HG03159 (cell line): Measurements from ENCODE around the gene FIGN.

Experiments used
- ATAC-seq: cut with Tn5 transposase; IDR thresholded peaks from one replicate; pipeline ENCODE4 v1.9.1; 2021; ENCODE audit warnings: mild to moderate bottlenecking, moderate library complexity; ENCODE audit not compliant: unreplicated experiment

FIGN gene

GRCh38 chr2:163709270-163709669, 26.5 kb downstream of the FIGN start:
- ATAC-seq, result no peak

GRCh38 chr2:163708265-163708664, 27.5 kb downstream of the FIGN start:
- ATAC-seq, result no peak

GRCh38 chr2:163703386-163703785, 32.4 kb downstream of the FIGN start:
- ATAC-seq, result no peak

DNA sequence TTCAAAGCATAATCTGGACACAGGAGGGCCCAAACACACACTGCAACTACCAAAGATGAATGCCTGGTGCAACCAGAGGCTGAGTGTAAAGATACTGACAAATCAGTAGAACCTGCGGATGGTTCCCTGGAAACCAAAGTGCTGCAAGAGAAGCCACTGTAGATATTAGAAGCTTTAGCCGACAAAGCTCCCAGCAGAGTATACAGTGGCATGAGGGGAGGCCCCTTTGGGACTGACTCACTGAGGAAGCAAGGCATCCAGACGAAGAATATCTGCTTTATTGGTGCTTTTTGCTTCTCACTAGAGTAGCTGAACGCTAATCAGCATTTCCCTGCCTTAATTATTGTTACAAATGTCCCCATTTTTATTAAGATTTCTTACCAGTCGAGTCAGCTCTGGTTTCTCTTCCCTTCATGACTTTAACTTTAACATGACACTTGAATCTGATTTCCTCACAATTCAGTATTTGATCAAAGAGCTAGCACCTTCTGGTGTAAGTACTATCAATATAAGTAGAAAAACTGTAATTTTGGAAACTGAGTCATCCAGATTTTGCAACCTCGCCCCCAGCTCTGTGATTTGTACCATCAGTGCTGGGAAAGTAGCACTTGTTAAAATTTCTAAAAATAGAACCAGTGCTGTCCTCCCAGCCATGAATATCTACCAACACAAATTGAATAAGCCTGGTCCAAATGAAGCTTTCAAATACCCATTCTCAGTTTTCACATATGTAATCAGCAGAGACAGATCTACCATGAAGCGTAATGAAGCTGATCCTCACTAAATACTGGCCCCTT, 34.2 kb downstream of the FIGN start:
- ATAC-seq, result no peak

DNA sequence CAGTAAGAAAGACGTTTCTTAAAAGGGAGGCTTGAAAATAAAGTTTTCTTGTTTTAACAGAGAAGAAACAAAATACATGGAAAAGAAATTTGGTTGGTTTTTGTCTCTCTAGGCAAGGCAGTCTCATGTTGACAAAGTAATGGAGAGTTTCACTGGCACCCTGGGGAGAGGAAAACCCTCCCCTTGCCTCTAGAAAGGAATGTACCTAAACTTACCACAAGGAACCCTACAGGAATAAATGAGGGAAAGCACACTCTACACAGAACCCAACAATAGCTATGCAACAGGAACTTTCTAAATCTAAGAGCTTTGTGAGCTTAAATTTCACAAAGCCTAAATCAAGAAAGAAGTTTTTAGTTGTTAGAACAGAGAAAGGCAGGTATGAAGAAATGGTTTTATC, 37.0 kb downstream of the FIGN start:
- no peak for ATAC-seq

GRCh38 chr2:163697846-163698637, 37.8 kb downstream of the FIGN start:
- ATAC-seq, result no peak

DNA sequence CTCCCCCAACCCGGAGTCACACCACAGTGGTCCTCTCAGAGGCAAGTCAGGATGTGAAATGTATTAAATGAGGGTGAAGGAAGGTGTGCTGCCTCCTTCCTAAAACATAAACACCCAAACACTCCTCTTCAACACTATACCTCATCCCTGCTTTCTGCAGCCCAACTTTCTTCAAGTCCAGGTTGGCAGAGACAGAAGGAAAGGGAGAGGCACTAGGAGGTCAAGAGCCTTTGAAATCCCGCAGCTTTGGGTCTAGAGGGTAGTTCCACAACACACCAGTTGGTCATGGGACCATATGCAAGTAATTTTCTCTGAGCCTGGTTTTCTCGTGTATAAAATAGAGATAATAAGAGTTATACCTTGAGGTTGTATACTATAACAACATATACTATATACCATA, 38.4 kb downstream of the FIGN start:
- ATAC-seq, result no peak

DNA sequence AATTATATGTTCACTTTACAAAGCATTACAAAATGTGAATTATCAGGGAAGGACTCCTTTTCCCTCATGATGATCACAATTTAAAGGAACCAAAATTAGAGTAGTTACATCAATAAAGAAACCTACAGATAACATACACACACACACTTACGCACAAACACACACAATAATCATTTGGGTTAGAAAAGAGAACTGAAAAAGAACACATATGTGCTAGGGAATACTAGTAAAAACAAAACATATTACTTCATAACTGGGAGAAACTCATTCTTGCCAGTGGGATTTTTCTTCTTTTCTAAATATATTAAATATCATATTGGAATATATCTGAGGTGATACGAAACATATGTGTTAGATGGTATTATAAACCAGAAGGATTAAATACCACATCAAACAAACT, 42.3 kb downstream of the FIGN start:
- ATAC-seq, result no peak

GRCh38 chr2:163692611-163693482, 43.0 kb downstream of the FIGN start:
- no peak for ATAC-seq

DNA sequence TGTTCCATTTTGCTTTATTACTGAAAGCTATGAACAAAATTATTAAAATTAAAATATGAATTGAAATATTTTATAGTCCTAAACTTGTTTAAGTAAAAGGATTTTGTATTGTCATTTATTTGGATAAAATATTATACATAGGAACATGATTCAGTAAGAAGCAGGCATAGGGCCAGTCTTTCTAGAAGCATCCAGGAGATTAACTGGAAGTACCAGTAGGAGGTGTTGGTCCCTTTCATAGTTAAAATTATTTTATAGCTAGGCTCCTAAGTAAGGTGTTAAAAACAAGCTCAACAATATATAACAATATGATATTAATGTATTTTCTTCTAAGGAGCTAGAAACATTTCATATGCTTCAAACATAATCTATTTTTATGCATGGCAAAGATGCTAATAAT, 43.7 kb downstream of the FIGN start:
- no peak for ATAC-seq

DNA sequence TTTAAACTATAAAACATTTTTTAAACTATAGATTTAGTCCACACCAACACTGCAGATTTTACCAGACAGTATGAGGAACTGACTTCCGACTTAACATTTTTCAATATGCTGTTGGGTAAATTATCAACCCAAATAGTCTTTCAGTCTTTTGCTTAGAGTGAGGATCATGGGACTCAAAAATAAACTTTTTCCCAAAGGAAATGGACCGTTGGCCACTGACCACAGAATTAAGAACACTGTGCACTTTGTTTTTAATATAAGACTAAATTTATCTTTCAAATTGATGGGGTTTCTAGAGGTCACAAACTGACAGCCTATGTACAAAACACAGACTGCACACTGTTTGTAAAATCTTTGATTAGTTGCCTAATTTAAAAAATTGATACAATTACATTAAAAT, 44.9 kb downstream of the FIGN start:
- ATAC-seq, result no peak

GRCh38 chr2:163687217-163687616, 48.6 kb downstream of the FIGN start:
- ATAC-seq, result no peak

GRCh38 chr2:163686289-163686688, 49.5 kb downstream of the FIGN start:
- no peak for ATAC-seq

GRCh38 chr2:163682695-163683094, 53.1 kb downstream of the FIGN start:
- no peak for ATAC-seq

- no peak for ATAC-seq
Observed at GRCh38 chr2:163681745-163682144, 54.1 kb downstream of the FIGN start.

DNA sequence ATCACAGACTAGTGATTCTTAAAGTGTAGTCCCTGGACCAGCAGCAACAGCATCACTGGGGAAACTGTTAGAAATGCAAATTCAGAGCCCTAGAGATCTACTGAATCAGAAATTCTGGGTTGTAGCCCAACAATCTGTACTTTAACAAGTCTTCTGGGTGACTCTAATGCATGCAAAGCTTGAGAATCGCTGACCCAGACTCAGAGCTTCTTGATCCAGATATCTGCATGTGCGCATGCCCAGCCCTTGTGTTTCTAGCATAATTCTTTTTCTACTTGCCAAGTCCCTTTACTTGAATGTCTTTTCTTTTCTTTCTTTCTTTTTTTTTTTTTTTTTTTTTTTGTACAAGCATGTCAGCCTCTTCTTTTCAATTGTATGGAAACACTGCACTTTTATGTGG, 60.4 kb downstream of the FIGN start:
- ATAC-seq, result no peak

DNA sequence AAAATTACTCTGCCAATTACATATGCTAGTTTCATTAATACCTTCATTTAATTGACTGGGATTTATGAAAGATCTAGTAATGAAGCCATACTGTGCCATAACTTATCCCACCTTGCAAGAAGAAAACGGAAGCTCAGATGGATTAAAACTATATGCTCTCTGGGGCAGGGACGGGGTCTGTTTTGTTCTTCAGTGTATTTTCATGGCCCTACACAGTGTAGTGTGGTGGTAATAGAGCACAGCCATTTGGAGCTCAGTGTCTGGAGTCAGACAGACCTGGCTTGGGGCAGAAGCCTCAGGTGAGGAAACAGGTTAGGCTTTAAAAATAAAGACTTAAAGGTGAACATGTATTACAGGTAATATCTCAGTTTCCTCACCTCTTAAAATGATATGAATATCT, 62.3 kb downstream of the FIGN start:
- no peak for ATAC-seq

DNA sequence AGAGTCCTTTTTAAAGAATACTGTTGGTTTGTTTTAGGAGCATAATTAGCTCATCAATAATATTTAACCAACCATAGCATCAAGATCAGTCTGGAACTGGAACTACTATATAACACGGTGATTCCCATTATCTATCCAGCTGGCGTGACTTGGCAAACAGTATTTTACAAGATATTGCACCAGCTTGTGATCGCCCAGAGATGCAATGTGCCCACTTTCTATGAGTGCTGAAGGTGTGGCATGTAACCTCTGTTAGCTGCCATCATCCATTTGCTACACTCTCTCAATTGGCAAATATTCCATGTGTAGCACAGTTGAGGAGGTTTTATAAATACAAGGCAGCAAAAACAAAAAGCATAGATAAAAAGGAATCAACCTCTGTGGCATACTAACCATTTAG, 64.9 kb downstream of the FIGN start:
- no peak for ATAC-seq

GRCh38 chr2:163669506-163669905, 66.3 kb downstream of the FIGN start:
- ATAC-seq, result no peak

- no peak for ATAC-seq
Observed at GRCh38 chr2:163667064-163667887, 68.5 kb downstream of the FIGN start.

DNA sequence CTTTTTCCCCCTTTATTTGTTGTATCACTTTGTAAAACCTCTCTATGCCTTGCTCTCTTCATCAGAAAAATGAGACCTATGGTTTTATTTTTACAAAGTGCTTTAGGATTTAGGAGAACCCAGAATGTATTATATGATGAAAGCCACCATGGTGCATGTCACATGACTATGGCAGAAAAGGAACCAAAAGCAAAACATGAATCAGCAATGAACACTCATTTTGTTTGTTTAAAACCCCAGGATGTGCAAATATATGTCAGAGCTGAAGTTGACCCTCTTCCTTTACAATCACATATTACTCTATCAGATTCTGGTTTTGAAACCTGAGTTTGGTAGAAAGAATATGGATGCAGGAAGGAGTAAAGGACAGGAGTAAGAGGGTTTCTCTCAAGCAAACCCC, 70.0 kb downstream of the FIGN start:
- no peak for ATAC-seq
